Activated T-helper 2 cell treated with anti-CD3 and anti-CD28 coated beads, Interferon-gamma antibody, Interleukin-2, Interleukin-4, amounts not matched to agents 10 μg/mL and 5 μg/mL and 100 μg/mL, durations not matched to agents 14 hours and 24 hours and 36 hours (primary cell): Measurements from ENCODE around the gene P4HTM. TPM values are rescaled to one million over a fixed set of nuclear protein-coding genes. Genes with fewer than 3 reads are reported as not detected.
A peak's percentile ranks its signal among the peaks of the same experiment; 100 is the strongest.

Experiments used
- DNase-seq: peaks from one replicate; pipeline ENCODE4 v3.0.0; 2021; ENCODE audit warnings: low spot score
- H3K27ac Mint-ChIP-seq: one replicate; pipeline ENCODE4 v1.8.0; 2021; ENCODE audit warnings: mixed read lengths
- H3K27me3 Mint-ChIP-seq: one replicate; pipeline ENCODE4 v1.8.0; 2021; ENCODE audit warnings: low read depth, mixed read lengths
- H3K36me3 Mint-ChIP-seq: one replicate; pipeline ENCODE4 v1.8.0; 2021; ENCODE audit warnings: low read depth, mixed read lengths
- H3K4me1 Mint-ChIP-seq: one replicate; pipeline ENCODE4 v1.8.0; 2021; ENCODE audit warnings: low read depth, mixed read lengths
- H3K4me3 Mint-ChIP-seq: one replicate; pipeline ENCODE4 v1.8.0; 2021; ENCODE audit warnings: low read depth, mild to moderate bottlenecking, moderate library complexity, mixed read lengths
- H3K9me3 Mint-ChIP-seq: one replicate; pipeline ENCODE4 v1.8.0; 2021; ENCODE audit warnings: mixed read lengths
- intact Hi-C: fragments of 100-400 bp; cut with micrococcal nuclease; formaldehyde crosslinking; loops from one replicate; pipeline ENCODE4 v1.15.1; 2023
- total RNA-seq: library from RNA; stranded (reverse); gene quantifications from 2 replicates; pipeline ENCODE4 v1.2.3, GENCODE V29; 2022

The P4HTM gene
- total RNA-seq, 1 donor from 2014 or later = 39.1 TPM

DNA sequence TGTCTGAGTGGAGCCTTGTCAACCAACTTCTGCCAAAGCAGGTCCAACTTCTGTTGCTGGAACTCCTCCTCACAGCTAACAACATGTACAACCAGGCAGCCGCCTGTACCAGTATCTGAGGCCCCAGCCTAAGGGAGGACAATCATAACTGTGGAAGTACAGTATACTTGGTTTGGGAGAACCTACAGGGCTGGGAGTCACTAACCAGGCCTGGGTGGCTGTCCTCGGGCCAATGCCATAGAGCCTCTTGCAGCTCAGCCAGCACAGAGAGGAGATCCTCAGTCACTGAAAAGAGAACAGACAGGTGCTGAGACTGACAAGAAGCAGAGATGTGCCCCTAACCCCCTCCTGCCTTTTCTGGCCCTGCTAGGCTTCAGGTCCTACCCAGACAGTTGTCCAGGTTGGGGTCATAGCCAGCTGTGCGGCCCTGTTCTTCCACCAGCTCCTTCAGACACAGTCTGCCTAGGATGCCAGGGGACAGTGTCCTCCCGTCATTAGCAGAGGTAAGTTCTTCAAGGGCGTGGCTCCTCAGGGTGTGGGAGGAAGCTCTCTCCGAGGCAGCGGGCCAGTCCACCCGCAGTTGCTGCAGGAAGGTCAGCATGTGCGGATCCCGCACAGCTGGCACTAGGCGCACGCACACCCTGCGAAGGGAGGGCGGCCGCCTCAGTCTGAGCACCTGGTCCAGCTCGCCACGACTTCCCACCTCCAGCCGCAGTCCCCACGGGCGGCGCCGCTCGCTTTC lies 27.4 kb downstream of the P4HTM start:
- H3K4me1 Mint-ChIP-seq = peaks cover 6% of the 10 kb centered on the region
- peak overlapping the region; percentile 22 for H3K27ac Mint-ChIP-seq
- intact Hi-C loops = no loop called here
- no peaks in the 10 kb centered on the region for H3K27me3 Mint-ChIP-seq
- no peaks in the 10 kb centered on the region for H3K9me3 Mint-ChIP-seq
- DNase-seq = no peak
- peak overlapping the region; percentile 95 for H3K4me3 Mint-ChIP-seq
- H3K36me3 Mint-ChIP-seq = peaks cover 32% of the 10 kb centered on the region

DNA sequence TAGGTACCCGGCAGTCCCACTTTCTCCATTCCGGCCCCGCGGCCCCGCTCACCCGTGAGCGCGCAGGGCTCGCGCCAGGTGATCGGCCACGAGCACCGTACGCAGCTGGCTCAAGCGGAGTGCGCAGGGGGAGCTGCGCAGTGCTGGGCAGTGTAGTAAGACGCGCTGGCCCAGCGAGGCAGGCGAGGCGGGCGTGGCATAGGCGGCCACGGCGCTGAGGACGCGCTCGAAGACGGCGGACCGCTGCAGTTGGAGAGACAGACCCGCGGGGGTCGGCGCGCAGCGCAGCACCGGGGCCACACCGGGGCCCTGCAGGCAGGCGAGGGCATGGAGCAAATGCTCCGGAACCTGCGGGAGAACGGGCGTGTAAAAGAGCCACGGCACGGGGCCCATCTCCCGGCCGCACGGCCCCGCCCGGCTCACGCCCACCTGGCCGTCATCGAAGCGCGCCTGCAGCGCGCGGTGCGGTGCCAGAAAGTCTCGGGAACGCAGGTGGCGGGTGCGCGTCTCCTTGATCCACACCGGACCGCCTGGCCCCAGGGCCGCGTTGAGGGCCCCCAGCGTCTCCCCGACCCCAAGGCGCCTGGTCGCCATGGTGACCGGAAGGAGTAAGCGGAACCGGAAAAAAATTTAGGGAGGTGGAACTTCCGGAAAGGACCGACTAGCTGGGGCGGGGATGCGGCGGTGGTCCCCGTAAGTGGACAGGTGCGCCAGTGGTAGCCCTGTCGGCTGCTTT lies 28.1 kb downstream of the P4HTM start, which contains the start of gene DALRD3:
TSS of gene DALRD3 (minus strand) at position 610 of the 736 bp plus-strand sequence. CDS start at position 594, 16 bp downstream.
- Mint-ChIP-seq H3K4me3 (peak within 1 kb of the TSS; percentile 95), H3K9me3 (no peaks in the 10 kb centered on the region), H3K27me3 (no peaks in the 10 kb centered on the region), H3K4me1 (peaks cover 9% of the 10 kb centered on the region), H3K36me3 (peaks cover 38% of the 10 kb centered on the region), H3K27ac (peak within 1 kb of the TSS; percentile 83)
- intact Hi-C loops = no loop called here
- peak; percentile 68 for DNase-seq

DNA sequence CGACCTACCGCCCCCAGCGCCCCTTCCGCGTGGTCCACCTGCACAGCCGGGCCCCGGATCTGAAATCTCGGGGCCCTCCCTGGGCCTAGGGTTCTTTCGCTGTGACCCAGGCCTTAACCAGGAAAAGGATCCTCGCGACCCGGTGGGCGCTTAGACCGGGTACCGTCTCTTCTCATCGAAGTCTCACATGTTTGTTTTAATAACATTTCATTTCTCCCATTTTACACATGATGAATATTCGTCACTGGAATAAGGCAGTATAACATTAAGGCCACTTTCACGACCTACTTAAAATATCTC lies 28.6 kb downstream of the P4HTM start:
- no peak for DNase-seq
- peak overlapping the region; percentile 76 for H3K27ac Mint-ChIP-seq
- H3K27me3 Mint-ChIP-seq = no peaks in the 10 kb centered on the region
- intact Hi-C loops = no loop called here
- H3K9me3 Mint-ChIP-seq = no peaks in the 10 kb centered on the region
- H3K4me1 Mint-ChIP-seq = peaks cover 12% of the 10 kb centered on the region
- peaks cover 41% of the 10 kb centered on the region for H3K36me3 Mint-ChIP-seq
- H3K4me3 Mint-ChIP-seq = peak overlapping the region; percentile 95

DNA sequence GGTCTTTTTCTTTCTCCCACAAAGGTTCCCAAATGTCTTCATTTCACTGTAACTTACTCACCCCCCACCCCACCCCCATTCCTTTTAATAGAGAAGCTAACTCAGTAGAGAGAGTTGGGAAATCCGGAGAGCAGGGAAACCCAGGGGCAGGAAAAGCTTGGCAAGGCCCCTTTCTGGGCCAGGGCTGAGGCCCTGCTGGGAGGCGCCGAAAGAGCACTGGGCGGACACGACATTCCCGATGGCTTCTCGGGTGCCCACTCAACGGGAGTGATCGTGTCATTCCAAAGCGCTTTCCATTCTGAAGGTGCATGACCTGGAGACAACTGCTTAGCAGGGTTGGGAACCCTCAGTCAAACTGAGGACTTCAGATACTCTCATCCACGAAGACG lies 29.9 kb downstream of the P4HTM start:
- Mint-ChIP-seq H3K9me3 (no peaks in the 10 kb centered on the region), H3K4me1 (peaks cover 22% of the 10 kb centered on the region), H3K27ac (peak overlapping the region; percentile 83), H3K36me3 (peaks cover 43% of the 10 kb centered on the region), H3K4me3 (peak overlapping the region; percentile 95), H3K27me3 (no peaks in the 10 kb centered on the region)
- DNase-seq = no peak
- intact Hi-C loops = loop anchor here (2.0 to 10.0 kb wide), 3 partner anchors 31 to 395 kb away; partner anchors contain the start of genes QRICH1, RHOA and TCTA

DNA sequence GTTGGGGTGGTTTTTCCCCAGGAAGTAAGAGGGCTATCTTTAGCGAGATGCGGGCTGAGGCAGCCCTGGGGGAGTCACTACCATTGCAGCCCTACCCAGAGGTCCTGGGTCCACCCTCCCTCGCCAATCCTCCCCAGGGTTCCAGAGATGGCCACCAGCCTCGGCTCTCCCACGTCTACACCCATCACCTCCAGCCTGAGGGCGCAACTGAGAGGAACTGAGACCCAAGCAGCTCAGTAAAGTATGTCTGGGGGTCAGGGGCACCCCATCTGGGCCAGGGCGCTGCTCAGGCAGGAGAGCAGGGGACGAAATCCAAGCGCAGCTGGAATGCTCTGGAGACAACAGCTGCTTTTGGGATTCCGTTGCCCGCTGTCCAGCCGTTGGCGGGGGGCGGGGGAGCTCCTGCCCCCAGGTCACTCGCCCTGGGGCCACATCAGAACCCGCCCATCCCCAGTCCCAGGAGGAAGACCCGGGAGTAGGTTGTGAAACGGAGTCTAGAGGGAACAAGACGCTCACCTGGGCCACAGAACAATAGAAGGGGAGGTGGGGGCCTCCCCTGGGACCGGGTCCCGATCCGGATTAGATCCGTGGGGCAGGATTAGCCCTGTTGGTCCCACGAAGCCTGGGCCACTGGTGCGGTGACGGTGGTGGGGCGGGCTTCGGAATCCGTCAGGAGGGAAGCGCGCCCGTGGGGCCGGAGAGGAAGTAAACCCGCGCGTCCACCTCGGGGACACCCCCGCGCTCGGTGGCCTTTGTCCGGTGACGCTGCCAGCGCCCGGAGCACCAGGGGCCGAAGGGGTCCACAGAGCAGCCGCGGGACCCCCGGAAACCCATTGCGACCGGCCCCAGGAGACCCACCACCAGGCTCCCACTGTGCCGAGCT lies 30.5 kb downstream of the P4HTM start:
- Mint-ChIP-seq H3K4me3 (peak overlapping the region; percentile 95), H3K27ac (peak overlapping the region; percentile 83)

DNA sequence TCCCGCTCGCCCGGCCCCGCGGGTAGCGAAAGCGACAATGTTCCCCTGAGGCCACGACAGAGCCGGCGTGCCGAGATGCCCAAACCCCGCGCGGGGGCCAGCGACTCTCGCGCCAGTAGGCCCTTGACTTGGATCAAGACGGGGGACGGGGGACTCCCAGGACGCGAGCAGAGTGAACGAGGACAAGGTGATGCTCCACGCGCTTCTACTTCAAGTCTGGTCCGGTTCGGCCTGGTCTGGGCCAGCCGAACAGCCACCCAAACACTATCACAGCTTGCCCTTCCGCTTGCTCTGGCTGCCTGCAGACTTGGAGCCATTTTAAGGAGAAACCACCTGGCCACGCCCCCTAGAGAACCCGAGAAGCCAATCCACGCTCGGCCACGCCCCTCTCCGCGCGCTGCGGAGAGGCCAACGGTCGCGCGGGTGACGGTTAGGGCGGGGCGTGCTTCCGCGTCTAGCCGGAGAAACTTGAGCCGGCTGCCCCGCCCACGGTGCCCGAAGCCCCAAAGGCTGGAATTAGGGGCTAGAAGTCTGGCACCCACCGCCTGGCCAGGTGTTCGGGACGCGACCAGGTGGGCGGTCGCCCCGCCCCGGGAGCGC lies 31.3 kb downstream of the P4HTM start:
- DNase-seq = peak; percentile 99
- peaks cover 43% of the 10 kb centered on the region for H3K36me3 Mint-ChIP-seq
- peak overlapping the region; percentile 96 for H3K27ac Mint-ChIP-seq
- no peaks in the 10 kb centered on the region for H3K27me3 Mint-ChIP-seq
- H3K4me3 Mint-ChIP-seq = peak overlapping the region; percentile 95
- intact Hi-C loops = loop anchor here (1.0 to 10.0 kb wide), 5 partner anchors 8 to 393 kb away; partner anchors contain the start of genes IMPDH2, QRICH1, RHOA and TCTA
- no peaks in the 10 kb centered on the region for H3K9me3 Mint-ChIP-seq
- H3K4me1 Mint-ChIP-seq = peaks cover 29% of the 10 kb centered on the region

More for the DNA sequence above, 30.5 kb downstream of the P4HTM start:
- peaks cover 43% of the 10 kb centered on the region for H3K36me3 Mint-ChIP-seq
- peak; percentile 41 for DNase-seq
- H3K4me1 Mint-ChIP-seq = peaks cover 25% of the 10 kb centered on the region
- intact Hi-C loops = loop anchor here (1.0 to 10.0 kb wide), 5 partner anchors 9 to 394 kb away; partner anchors contain the start of genes IMPDH2, QRICH1, RHOA and TCTA
- H3K27me3 Mint-ChIP-seq = no peaks in the 10 kb centered on the region
- no peaks in the 10 kb centered on the region for H3K9me3 Mint-ChIP-seq

DNA sequence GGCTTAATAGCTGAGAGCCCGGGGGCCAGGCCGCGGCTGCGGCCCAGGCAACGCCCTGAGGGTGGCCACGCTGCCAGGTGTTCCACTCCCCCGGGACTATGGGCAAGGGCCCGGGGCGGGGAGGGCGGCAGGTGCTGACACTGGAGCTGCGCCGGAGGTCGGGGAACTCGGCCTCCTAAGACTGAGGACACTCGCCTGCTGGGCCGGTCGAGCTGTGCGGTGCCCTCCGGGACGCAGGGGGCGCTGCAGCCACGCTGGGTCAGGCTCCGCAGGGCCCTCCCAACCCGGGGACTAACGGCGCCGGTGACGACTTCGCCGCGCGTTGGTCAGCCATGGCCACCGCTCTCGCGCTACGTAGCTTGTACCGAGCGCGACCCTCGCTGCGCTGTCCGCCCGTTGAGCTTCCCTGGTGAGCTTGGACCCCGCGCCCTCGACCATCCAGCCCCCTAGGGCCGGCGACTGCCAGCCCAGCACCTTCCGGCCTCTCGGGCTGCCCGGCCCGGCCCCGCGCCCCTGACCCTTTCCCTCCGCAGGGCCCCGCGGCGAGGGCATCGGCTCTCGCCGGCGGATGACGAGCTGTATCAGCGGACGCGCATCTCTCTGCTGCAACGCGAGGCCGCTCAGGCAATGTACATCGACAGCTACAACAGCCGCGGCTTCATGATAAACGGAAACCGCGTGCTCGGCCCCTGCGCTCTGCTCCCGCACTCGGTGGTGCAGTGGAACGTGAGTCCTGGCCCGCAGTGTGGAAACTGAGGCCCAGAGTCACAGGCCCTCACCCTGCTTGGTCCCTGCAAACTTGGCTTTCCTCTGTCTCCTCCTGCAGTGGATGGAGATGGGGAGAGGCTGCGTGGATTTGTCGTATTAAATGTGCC lies 32.0 kb downstream of the P4HTM start, which contains the start of gene NDUFAF3:
TSS of gene NDUFAF3 (plus strand) at position 309 of the 875 bp plus-strand sequence. CDS start at position 333, 24 bp downstream.
- intact Hi-C loops = loop anchor here (1.0 to 10.0 kb wide), 5 partner anchors 7 to 393 kb away; partner anchors contain the start of genes IMPDH2, QRICH1, RHOA and TCTA
- peak; percentile 91 for DNase-seq
- Mint-ChIP-seq H3K9me3 (no peaks in the 10 kb centered on the region), H3K27me3 (no peaks in the 10 kb centered on the region), H3K27ac (peak within 1 kb of the TSS; percentile 96), H3K4me3 (peak within 1 kb of the TSS; percentile 95), H3K36me3 (peaks cover 51% of the 10 kb centered on the region), H3K4me1 (peaks cover 29% of the 10 kb centered on the region)

DNA sequence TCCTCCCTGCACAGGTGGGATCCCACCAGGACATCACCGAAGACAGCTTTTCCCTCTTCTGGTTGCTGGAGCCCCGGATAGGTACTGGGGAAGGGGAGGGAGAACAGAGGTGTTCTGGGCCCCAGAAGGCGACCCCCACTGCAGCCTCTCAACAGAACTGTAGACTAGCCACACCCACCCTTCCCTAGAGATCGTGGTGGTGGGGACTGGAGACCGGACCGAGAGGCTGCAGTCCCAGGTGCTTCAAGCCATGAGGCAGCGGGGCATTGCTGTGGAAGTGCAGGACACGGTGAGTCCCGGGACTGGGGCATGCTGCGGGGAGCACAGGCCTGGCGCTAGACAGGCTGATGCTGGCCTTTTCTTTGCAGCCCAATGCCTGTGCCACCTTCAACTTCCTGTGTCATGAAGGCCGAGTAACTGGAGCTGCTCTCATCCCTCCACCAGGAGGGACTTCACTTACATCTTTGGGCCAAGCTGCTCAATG lies 32.7 kb downstream of the P4HTM start:
- Mint-ChIP-seq H3K27me3 (no peaks in the 10 kb centered on the region), H3K9me3 (no peaks in the 10 kb centered on the region), H3K4me3 (peak overlapping the region; percentile 92), H3K36me3 (peaks cover 57% of the 10 kb centered on the region), H3K4me1 (peaks cover 30% of the 10 kb centered on the region), H3K27ac (peak overlapping the region; percentile 95)
- intact Hi-C loops = loop anchor here (10.0 kb wide), 1 partner anchor 392 kb away; the partner anchor contains the start of genes RHOA and TCTA
- DNase-seq = no peak

DNA sequence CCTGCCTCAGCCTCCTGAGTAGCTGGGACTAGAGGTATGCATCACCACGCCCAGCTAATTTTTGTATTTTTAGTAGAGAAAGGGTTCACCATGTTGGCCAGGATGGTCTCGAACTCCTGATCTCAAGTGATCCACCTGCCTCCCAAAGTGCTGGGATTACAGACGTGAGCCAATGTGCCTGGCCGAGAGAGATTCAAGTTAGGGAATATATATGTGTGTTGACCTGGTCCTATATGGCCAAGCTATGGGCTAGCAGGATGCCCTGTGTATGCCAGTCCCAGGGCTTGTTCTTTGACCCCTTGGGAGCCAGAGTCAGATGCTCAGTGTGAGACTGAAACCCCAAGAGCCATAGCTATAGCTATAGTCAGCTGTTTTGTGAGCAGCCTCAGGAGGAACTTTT lies 33.7 kb downstream of the P4HTM start:
- no peaks in the 10 kb centered on the region for H3K9me3 Mint-ChIP-seq
- peaks cover 67% of the 10 kb centered on the region for H3K36me3 Mint-ChIP-seq
- no peaks in the 10 kb centered on the region for H3K27me3 Mint-ChIP-seq
- H3K4me1 Mint-ChIP-seq = peaks cover 37% of the 10 kb centered on the region
- intact Hi-C loops = loop anchor here (10.0 kb wide), 1 partner anchor 391 kb away; the partner anchor contains the start of genes RHOA and TCTA
- DNase-seq = no peak
- H3K4me3 Mint-ChIP-seq = peak overlapping the region; percentile 92
- peak overlapping the region; percentile 95 for H3K27ac Mint-ChIP-seq

DNA sequence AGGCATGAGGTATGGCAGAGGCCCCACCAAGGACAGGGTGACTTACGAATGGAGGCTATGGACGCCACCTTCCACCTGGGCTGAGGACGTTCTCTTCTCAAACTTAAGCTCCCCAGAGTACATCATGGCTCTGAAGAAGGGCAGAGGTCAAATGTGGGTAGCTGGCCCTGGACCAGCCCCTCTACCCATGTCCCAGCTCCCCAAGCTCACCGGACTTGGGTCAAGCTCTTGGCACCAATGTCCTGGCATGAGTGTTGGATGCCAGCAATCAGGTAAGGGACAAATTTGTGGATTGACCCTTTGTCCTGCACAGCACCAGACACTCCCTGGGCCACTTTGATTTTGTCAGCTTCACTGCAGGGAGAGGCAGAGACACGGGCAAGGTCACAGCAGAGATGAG lies 34.4 kb downstream of the P4HTM start:
- no peaks in the 10 kb centered on the region for H3K27me3 Mint-ChIP-seq
- H3K27ac Mint-ChIP-seq = no peak overlapping the region
- peaks cover 37% of the 10 kb centered on the region for H3K4me1 Mint-ChIP-seq
- H3K36me3 Mint-ChIP-seq = peaks cover 72% of the 10 kb centered on the region
- no peaks in the 10 kb centered on the region for H3K9me3 Mint-ChIP-seq
- intact Hi-C loops = loop anchor here (10.0 kb wide), 1 partner anchor 390 kb away; the partner anchor contains the start of genes RHOA and TCTA
- no peak for DNase-seq
- H3K4me3 Mint-ChIP-seq = no peak overlapping the region
